Ovary (tissue), 9 donors: ENCODE measurements around the gene RADIL. TPM values are rescaled to one million over a fixed set of nuclear protein-coding genes. Genes with fewer than 3 reads are reported as not detected.

ENCODE experiments used
- DNase-seq, 5 donors: peaks; one replicate each; pipeline ENCODE4 v3.0.0-alpha.2; 2019 to 2020
- H3K27ac ChIP-seq, 2 donors: fragments of 200-600 bp; one replicate each; pipeline versions ENCODE4 v1.5.1 to v1.8.0; 2019 to 2022
- H3K27me3 ChIP-seq: fragments of 200-600 bp; one replicate; pipeline ENCODE4 v1.8.0; 2022
- H3K36me3 ChIP-seq: fragments of 200-600 bp; sonication (generic); one replicate; pipeline ENCODE4 v1.5.1; 2019
- H3K4me1 ChIP-seq: one replicate; pipeline ENCODE4 v1.8.1; 2013; ENCODE audit warnings: mild to moderate bottlenecking, moderate library complexity; ENCODE audit not compliant: insufficient read depth
- H3K4me3 ChIP-seq: fragments of 200-600 bp; sonication (generic); one replicate; pipeline ENCODE4 v1.5.1; 2017
- H3K9me3 ChIP-seq, 2 donors: fragments of 200-600 bp in 1 of 2; sonication (generic) in 1 of 2; one replicate each; pipeline versions ENCODE4 v1.5.1 to v1.8.1; 2013 to 2019; ENCODE audit warnings: mild to moderate bottlenecking in 1 of 2, moderate library complexity in 1 of 2
- EP300 ChIP-seq: sonication (generic); formaldehyde crosslinking; IDR thresholded peaks from one replicate; pipeline ENCODE4 v1.6.1; 2017; ENCODE audit warnings: antibody characterized with exemption
- POLR2A ChIP-seq: fragments of 450-650 bp; IDR thresholded peaks from one replicate; pipeline ENCODE4 v1.6.1; 2017; ENCODE audit warnings: antibody characterized with exemption, mild to moderate bottlenecking, moderate library complexity
- WGBS, 3 donors: extraction: QIAGEN DNeasy Blood & Tissue Kit in 1 of 3; methylation state at CpG; one replicate each; pipeline versions ENCODE4 v1.1.5 to v1.1.7; 2013 to 2017; 5-methylcytosine and 5-hydroxymethylcytosine counted together
- intact Hi-C, 4 donors: fragments of 100-400 bp; cut with DNase I; formaldehyde crosslinking; loops; one replicate each; pipeline versions ENCODE4 v1.11.0 to v1.15.1; 2022 to 2023
- polyA plus RNA-seq, 2 donors: library from polyadenylated mRNA; stranded (reverse); fragments of 200-250 nt in 1 of 2; fragments of 350-450 nt in 1 of 2; fragmentation: Illumina TruSeq in 1 of 2; extraction: RNeasy Lipid Tissue Mini Kit (QIAGEN cat#74804) in 1 of 2; gene quantifications; one replicate each; pipeline ENCODE4 v1.2.3, GENCODE V29; 2013 to 2014
- total RNA-seq, 7 donors: library from RNA; depleted of rRNA in 2 of 7; stranded (reverse); fragments of >200 nt in 2 of 7; fragmentation: NEBNext Ultra II Directional in 3 of 7; extraction: Animal tissue kit (Norgen Biotek cat#: 25700) in 3 of 7; gene quantifications; one replicate each; pipeline versions ENCODE4 v1.1.0 to v1.2.4, GENCODE V29; 2016 to 2023
- TF ChIP-seq, protein P1 (sequence below), 3 donors: fragments of 450-650 bp in 2 of 3; fragments of 200-600 bp in 1 of 3; IDR thresholded peaks; one replicate each; pipeline versions ENCODE4 v1.5.1 to v1.8.0; 2016 to 2022; ENCODE audit warnings: antibody characterized with exemption in 3 of 3, mild to moderate bottlenecking in 1 of 3
- donor health status: DM: no; HTN: no; CAD: no; lungs with moderate emphysema.
- donor health status: DM: no; HTN: no; CAD: no.
- donor health status: Bipolar disorder and iron deficiency.
- donor health status: DM: yes; HTN: yes; CAD: no.
- donor health status: DM: no; HTN: no; CAD: no.
- donor health status: DM: yes; HTN: yes; CAD: no.

The RADIL gene
- total and polyA plus RNA-seq, 9 donors: 0.98 to 5.4 (median 2.4) TPM

- DNase-seq: no peak
- Histone ChIP-seq H3K4me1 (no peaks in the 10 kb centered on the region), H3K27me3 (no peaks in the 10 kb centered on the region), H3K36me3 (no peaks in the 10 kb centered on the region), H3K4me3 (no peak overlapping the region), H3K27ac (no peak overlapping the region), H3K9me3 (no peaks in the 10 kb centered on the region)
- intact Hi-C loops: no loop called here
- TF ChIP-seq EP300: no peak
- TF ChIP-seq, protein P1, sequence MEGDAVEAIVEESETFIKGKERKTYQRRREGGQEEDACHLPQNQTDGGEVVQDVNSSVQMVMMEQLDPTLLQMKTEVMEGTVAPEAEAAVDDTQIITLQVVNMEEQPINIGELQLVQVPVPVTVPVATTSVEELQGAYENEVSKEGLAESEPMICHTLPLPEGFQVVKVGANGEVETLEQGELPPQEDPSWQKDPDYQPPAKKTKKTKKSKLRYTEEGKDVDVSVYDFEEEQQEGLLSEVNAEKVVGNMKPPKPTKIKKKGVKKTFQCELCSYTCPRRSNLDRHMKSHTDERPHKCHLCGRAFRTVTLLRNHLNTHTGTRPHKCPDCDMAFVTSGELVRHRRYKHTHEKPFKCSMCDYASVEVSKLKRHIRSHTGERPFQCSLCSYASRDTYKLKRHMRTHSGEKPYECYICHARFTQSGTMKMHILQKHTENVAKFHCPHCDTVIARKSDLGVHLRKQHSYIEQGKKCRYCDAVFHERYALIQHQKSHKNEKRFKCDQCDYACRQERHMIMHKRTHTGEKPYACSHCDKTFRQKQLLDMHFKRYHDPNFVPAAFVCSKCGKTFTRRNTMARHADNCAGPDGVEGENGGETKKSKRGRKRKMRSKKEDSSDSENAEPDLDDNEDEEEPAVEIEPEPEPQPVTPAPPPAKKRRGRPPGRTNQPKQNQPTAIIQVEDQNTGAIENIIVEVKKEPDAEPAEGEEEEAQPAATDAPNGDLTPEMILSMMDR (IDR thresholded peaks at IDR 0.05): no peak
- TF ChIP-seq POLR2A: no peak
- WGBS, 3 donors: 74 to 81% (median 80%) methylated on average over 18 to 19 of the region's 19 CpGs
Measured at GRCh38 chr7:4919969-4920766, 36.7 kb upstream of the RADIL start.

DNA sequence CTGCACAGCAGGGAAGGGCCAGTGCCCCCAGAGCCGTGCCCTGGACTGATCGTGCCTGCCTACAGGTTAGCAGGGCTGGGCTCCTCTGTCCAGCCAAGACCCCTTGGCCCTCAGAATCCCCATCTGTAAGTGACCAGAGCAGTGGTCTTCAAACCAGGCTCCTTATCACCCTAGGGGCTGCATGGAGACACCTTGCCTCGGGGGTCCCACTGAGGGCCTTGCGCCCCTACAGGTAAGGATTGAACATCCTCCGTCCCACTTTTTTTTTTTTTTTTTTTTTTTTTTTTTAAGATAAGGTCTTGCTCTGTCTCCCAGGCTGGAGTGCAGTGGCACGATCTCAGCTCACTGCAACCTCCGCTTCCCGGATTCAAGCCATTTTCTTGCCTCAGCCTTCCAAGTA, 32.6 kb upstream of the RADIL start:
- Histone ChIP-seq H3K4me1 (no peaks in the 10 kb centered on the region), H3K27me3 (no peaks in the 10 kb centered on the region), H3K9me3 (no peaks in the 10 kb centered on the region), H3K36me3 (no peaks in the 10 kb centered on the region), H3K27ac (no peak overlapping the region), H3K4me3 (no peak overlapping the region)
- DNase-seq: no peak
- TF ChIP-seq, protein P1 (IDR thresholded peaks at IDR 0.05): no peak
- TF ChIP-seq EP300 (no peak), POLR2A (no peak)
- intact Hi-C loops: no loop called here
- 45 to 72% (median 56%) methylated on average over 8 of the region's 8 CpGs for WGBS, 3 donors

DNA sequence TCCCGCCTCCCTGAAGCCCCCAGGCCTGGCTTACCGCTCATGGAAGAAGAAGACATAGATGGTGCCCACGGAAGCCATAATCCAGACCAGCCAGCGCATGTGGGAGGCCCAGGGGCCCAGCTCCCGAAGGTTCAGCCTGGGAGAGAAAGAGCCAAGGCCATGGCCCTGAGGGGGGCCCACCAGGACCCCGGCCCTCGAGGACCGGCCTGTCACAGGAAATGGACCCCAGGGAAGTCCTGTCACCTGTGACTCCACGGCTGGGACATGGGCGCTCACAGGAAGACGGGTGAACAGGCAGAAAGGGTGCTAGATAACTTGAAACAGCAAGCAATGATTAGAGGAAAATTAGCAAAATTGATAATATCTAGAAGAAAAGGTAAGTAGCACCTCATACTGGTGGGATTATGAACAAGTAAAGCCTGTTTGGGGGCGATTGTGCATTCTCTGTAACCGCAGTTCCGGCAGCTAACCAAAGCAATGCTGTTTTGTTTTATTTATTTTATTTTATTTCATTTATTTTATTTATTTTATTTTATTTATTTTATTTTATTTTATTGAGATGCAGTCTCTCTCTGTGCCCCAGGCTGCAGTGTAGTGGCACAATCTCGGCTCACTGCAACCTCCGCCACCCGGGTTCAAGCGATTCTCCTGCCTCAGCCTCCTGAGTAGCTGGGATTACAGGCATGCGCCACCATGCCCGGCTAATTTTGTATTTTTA, 27.8 kb upstream of the RADIL start:
- Histone ChIP-seq H3K4me3 (no peak overlapping the region), H3K27ac (no peak overlapping the region), H3K9me3 (no peaks in the 10 kb centered on the region), H3K36me3 (no peaks in the 10 kb centered on the region), H3K27me3 (no peaks in the 10 kb centered on the region), H3K4me1 (no peaks in the 10 kb centered on the region)
- no peak for DNase-seq
- 84 to 88% (median 87%) methylated on average over 20 of the region's 20 CpGs for WGBS, 3 donors
- no peak for TF ChIP-seq POLR2A
- TF ChIP-seq EP300: no peak
- TF ChIP-seq, protein P1 (IDR thresholded peaks at IDR 0.05): no peak
- intact Hi-C loops: no loop called here

DNA sequence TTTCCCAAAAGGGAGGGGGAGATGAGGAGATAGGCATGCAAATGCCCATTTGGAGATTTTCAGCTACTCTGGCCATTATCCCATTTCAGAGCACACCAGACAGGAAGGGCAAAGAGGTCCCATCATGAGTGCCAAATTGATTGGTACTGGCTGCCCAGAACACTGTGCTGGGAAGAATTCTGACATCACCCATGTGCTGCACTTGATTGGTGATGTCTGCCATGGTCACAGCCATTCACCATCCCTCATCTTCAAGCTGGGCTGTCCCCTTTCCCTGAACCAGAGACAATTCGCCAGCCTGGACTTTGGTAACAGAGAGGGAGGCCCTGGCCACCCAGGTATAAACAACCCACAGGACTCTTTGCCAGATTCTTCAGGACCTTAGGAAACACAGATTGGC, 23.2 kb upstream of the RADIL start:
- no peak for DNase-seq
- Histone ChIP-seq H3K27me3 (no peaks in the 10 kb centered on the region), H3K9me3 (no peaks in the 10 kb centered on the region), H3K4me1 (no peaks in the 10 kb centered on the region), H3K4me3 (no peak overlapping the region), H3K36me3 (no peaks in the 10 kb centered on the region), H3K27ac (no peak overlapping the region)
- intact Hi-C loops: no loop called here
- TF ChIP-seq, protein P1 (IDR thresholded peaks at IDR 0.05): no peak
- TF ChIP-seq EP300: no peak
- no peak for TF ChIP-seq POLR2A
- WGBS, 3 donors: 71 to 98% (median 86%) methylated on average over 1 of the region's 1 CpG
